Adipocyte (in vitro differentiated cells): ENCODE measurements around the gene C1orf115.

Experiments
- DNase-seq: peaks from one replicate; pipeline ENCODE4 v3.0.0-alpha.2; 2015; ENCODE audit warnings: low read depth
- H3K27me3 ChIP-seq: replicated peaks from 2 replicates; pipeline ENCODE4 v1.7.0; 2013; ENCODE audit warnings: mild to moderate bottlenecking, low read length, moderate library complexity; ENCODE audit not compliant: control insufficient read depth, insufficient read depth
- H3K36me3 ChIP-seq: 2 replicates; pipeline ENCODE4 v1.7.0; 2013; ENCODE audit warnings: low read length, mild to moderate bottlenecking, moderate library complexity; ENCODE audit not compliant: control insufficient read depth, insufficient read depth, severe bottlenecking
- H3K4me1 ChIP-seq: 2 replicates; pipeline ENCODE4 v1.7.0; 2013; ENCODE audit warnings: mild to moderate bottlenecking, low read length, moderate library complexity; ENCODE audit not compliant: control insufficient read depth, insufficient read depth
- H3K4me3 ChIP-seq: 2 replicates; pipeline ENCODE4 v1.7.0; 2013; ENCODE audit warnings: mild to moderate bottlenecking, low read length, moderate library complexity
- H3K9ac ChIP-seq: 2 replicates; pipeline ENCODE4 v1.7.0; 2013; ENCODE audit warnings: mild to moderate bottlenecking, low read length, moderate library complexity
- H3K9me3 ChIP-seq: 2 replicates; pipeline ENCODE4 v1.7.0; 2013; ENCODE audit warnings: mild to moderate bottlenecking, low read length, moderate library complexity; ENCODE audit not compliant: control insufficient read depth

The C1orf115 gene

DNA sequence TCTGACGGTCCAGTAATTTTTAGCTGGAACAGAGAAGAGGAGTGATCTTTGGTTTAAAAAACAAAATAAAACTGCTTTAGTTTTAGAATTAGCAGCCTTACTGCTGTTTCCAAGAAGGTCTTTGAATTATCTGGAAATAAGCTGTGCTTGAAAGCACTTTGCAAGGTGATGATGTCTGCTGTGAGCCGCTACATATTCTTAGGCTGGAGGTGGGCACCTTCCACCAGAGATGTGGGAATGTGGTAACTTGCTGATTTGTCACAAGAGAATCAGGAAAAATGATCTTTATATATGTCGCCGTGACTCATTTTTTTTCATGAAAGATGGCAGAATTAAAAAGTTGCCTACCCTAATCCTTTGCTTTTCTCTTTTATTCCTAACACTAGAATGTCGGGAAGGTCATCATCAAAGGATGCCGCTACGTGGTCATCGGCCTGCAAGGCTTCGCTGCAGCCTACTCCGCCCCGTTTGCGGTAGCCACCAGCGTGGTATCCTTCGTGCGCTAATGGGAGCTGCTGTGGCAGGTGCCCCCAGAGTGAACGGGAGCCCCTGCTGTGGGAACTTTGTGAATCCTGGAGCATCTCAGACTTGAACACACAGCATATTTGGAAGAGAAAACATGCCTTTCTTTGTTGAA is 6.2 kb downstream of the C1orf115 start:
- Histone ChIP-seq H3K9ac (no peak overlapping the region), H3K27me3 (peaks cover 19% of the 10 kb centered on the region), H3K4me3 (no peak overlapping the region), H3K9me3 (no peaks in the 10 kb centered on the region), H3K4me1 (peaks cover 7% of the 10 kb centered on the region), H3K36me3 (no peaks in the 10 kb centered on the region)
- DNase-seq: no peak

DNA sequence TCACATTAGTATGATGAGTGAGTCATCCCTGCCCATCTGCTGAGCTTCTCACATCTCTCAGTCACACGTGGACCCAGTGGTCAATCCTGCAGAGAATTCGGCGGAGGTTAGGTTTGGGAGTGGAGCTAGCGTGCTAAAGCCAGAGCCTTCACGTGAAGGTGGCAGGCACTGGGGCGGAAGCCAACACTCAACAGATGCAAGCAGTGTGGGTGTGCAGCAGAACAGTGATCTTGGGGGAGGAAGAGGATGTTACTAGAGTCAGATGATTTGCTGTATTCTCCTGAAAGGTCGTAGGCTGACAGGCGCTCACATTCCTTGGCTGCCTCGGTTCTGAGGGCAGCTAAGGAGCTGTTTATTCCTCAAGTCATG is 6.7 kb downstream of the C1orf115 start:
- no peak overlapping the region for H3K9ac ChIP-seq
- H3K27me3 ChIP-seq: peaks cover 19% of the 10 kb centered on the region
- peaks cover 7% of the 10 kb centered on the region for H3K4me1 ChIP-seq
- H3K4me3 ChIP-seq: no peak overlapping the region
- H3K9me3 ChIP-seq: no peaks in the 10 kb centered on the region
- no peaks in the 10 kb centered on the region for H3K36me3 ChIP-seq
- DNase-seq: no peak

DNA sequence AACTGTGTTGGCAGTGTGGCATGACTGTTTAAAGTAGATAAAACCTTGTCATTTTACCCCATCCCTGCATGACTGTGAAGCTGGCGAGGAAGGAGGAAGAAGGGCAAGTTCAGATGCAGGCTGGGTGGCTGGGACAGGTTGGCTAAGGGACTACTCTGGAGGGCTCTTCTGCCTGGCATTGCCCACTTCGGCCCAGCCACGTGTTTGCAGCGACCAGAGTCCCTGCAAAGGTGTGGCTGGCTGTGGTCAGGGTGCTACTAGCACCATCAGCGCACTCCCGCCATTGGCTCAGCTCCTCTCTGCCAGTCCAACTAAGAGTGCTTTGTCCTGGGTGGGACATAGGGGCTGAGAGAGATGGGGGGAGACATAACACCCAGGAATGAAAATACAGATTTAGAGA is 7.2 kb downstream of the C1orf115 start:
- H3K4me1 ChIP-seq: peaks cover 7% of the 10 kb centered on the region
- H3K4me3 ChIP-seq: no peak overlapping the region
- peaks cover 19% of the 10 kb centered on the region for H3K27me3 ChIP-seq
- H3K9ac ChIP-seq: no peak overlapping the region
- H3K36me3 ChIP-seq: no peaks in the 10 kb centered on the region
- peaks cover 3% of the 10 kb centered on the region for H3K9me3 ChIP-seq
- no peak for DNase-seq

DNA sequence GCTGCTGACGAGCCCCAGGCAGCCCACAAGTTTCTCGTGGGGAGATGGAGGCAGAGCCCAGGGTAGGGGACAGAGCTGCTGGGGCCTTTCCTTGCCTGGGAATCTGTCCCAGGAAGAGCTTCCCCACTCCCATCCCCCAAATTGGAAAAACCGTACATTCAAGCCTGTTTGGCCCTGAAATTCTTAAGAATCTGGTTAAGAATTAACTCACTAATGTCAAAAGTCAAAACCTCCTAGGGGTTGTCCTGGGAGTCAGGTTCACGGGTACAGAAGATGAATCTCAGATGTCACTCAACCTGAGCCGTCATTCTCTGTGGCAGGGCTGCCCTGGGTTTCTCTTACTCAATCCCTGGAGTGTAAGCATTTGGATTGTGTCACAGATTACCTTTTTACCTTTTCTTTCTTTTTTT is 8.4 kb downstream of the C1orf115 start:
- no peak for DNase-seq
- Histone ChIP-seq H3K27me3 (peaks cover 15% of the 10 kb centered on the region), H3K9ac (no peak overlapping the region), H3K9me3 (peaks cover 3% of the 10 kb centered on the region), H3K4me3 (no peak overlapping the region), H3K36me3 (no peaks in the 10 kb centered on the region), H3K4me1 (peaks cover 7% of the 10 kb centered on the region)

DNA sequence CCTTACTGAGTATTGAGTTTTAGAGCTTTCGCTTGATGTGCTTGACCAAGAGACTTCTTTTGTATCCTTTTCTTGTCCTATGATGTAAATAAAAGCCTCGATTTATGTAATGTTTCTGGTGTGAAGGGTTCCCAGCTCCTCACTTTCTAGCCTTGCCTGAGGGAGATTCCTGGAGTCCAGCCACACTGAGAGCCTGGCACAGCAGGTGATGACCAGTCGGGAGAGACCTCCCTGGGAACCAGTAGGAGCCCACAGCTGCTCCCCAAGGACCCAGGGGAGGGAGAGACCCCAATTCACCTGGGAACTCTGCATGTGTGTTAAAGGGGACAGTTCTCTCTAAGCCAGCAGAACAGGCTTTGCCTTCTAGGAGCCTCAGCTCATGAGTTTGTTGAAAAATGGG is 8.9 kb downstream of the C1orf115 start:
- Histone ChIP-seq H3K9me3 (peaks cover 3% of the 10 kb centered on the region), H3K36me3 (no peaks in the 10 kb centered on the region), H3K4me1 (peaks cover 7% of the 10 kb centered on the region), H3K9ac (no peak overlapping the region), H3K4me3 (no peak overlapping the region), H3K27me3 (peaks cover 19% of the 10 kb centered on the region)
- no peak for DNase-seq

DNA sequence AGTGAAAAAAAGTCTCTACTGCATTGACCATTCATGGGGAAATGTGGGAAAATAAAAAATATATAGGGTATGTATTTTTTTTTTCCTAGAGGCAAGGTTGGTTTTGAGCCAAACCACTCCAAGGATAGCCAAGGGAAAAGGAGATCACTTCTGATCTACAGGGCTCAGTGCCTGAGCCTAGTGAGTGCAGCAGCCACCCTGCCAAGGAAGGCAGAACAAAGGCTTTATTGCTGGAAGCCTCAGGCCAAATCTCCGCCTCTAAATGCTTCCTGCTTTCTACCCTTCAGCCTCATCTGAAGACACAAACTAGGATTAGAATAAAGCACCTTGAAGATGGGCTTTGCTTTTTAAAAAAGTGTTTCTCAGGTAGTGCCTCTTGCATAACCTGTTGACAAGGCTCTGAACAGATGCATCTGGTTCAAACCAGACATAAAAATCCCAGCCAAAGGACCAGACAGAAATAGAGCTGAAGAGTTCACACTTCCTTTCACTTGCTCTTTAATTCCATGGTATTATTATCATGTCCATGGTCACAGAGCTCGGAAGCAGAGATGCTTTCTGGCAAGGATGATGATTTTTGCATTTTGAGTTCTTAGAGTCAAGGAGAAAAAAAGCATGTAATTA is 10.5 kb downstream of the C1orf115 start:
- Histone ChIP-seq H3K9me3 (peaks cover 3% of the 10 kb centered on the region), H3K4me1 (peaks cover 7% of the 10 kb centered on the region), H3K9ac (no peak overlapping the region), H3K27me3 (peaks cover 21% of the 10 kb centered on the region), H3K4me3 (no peak overlapping the region), H3K36me3 (no peaks in the 10 kb centered on the region)
- no peak for DNase-seq

DNA sequence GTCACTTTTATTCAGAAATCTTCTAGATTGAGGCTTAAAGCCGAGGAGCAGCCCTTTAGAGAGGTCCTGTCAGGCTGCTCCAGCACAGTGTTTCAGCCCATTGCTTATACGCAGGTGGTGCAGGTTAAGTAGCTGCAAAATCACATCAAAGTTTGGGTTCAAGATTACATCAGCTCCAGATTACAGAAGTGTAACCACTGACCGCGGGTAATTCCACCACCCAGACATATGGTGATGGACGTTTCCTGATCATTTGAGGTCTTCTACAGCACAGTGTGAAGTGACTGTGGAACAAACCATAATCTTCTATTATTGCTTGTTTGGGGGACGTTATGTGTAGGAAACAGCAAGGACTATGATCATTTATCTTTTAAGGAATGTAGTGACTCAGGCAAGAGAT is 11.8 kb downstream of the C1orf115 start:
- Histone ChIP-seq H3K4me1 (peaks cover 7% of the 10 kb centered on the region), H3K9ac (no peak overlapping the region), H3K9me3 (peaks cover 3% of the 10 kb centered on the region), H3K27me3 (peaks cover 29% of the 10 kb centered on the region), H3K4me3 (no peak overlapping the region), H3K36me3 (no peaks in the 10 kb centered on the region)
- DNase-seq: no peak

DNA sequence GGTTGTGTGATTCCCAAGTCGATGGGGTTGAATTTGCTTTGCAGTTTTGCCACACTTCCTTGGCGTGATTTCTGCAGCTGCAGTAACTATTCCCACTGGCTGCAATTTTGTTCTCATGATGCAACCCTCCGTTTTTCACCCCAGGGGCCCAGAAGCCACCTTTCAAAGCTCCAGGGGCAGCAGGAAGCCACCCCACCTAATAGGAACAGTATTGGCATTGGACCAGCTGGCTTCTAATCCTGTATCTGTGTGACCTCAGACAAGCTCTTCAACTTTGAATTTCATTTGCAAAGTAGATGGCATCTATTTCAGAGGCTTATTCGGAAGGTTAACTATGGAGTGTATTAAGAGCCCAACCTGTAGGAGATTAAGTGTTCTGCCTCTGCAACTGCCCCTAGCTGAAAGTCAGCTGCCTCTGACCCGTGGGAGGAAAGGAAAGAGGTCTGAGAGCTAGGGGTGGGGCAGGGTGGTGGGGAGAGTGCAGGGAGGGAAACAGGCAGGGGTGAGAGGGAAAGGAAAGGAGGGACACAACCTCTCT is 12.6 kb downstream of the C1orf115 start:
- H3K9ac ChIP-seq: no peak overlapping the region
- no peak for DNase-seq
- peaks cover 29% of the 10 kb centered on the region for H3K27me3 ChIP-seq
- peaks cover 3% of the 10 kb centered on the region for H3K9me3 ChIP-seq
- H3K36me3 ChIP-seq: no peaks in the 10 kb centered on the region
- H3K4me3 ChIP-seq: no peak overlapping the region
- peaks cover 7% of the 10 kb centered on the region for H3K4me1 ChIP-seq

DNA sequence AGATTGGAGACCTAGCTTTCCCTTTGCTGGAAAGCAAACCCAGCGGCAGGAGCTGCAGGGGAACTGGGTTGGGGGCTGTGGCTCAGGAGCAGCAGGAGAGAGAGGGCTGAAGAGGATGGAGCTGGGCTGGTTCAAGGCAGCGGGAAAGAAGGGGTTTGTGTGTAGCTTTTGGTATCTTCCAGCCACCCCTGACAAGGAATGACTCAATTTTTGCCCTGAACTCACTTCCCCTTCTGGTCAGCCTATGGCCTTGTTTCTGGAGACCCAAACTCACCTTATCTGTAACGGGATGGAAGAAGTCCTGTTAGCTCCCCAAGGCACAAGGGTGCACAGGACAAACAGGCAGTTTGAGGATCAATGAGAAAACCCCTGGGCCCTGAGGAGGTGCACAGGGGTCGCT is 13.1 kb downstream of the C1orf115 start:
- H3K36me3 ChIP-seq: no peaks in the 10 kb centered on the region
- no peak overlapping the region for H3K9ac ChIP-seq
- peaks cover 3% of the 10 kb centered on the region for H3K9me3 ChIP-seq
- no peak for DNase-seq
- peaks cover 29% of the 10 kb centered on the region for H3K27me3 ChIP-seq
- no peak overlapping the region for H3K4me3 ChIP-seq
- peaks cover 7% of the 10 kb centered on the region for H3K4me1 ChIP-seq

DNA sequence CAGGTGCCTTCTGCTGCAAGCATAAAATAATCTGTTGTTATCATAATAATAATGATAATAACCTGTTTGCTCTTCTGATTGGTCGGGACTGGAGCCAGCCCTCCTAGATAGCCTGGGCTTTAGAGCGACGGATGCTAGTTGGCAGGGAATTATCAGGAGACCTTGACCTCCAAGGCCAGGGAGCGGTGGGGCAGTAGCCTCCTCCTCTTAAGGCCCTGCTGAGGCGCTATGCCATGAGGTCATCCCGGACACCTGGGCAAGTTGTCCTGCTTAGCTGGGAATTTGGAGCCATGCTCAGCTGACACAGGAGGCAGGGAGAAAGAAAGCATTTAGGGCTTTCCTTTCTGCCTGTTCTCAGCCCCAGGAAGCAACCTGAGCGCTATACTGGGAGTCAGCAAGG is 15.6 kb downstream of the C1orf115 start:
- Histone ChIP-seq H3K4me3 (no peak overlapping the region), H3K9me3 (peaks cover 3% of the 10 kb centered on the region), H3K9ac (no peak overlapping the region), H3K4me1 (no peaks in the 10 kb centered on the region), H3K36me3 (no peaks in the 10 kb centered on the region), H3K27me3 (peaks cover 25% of the 10 kb centered on the region)
- no peak for DNase-seq

DNA sequence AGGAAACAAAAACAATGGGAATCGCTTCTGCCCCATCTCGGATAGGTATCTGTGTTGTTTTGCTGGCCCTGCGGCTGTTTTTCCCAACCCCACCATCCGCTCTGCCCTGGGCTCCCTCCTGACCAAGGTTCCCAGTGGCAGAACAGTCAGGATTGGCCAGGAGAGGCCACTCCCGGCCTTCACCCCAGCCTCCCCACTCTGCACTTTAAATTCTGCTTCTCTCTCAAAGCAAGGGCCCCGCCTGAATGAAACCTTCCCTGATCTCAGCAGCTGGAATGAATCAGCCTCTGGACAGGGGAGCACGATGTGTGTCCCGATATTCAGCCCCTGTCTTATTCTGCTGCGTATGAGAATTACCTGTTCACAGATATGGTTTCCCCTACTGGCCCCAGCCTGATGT is 16.3 kb downstream of the C1orf115 start:
- peaks cover 24% of the 10 kb centered on the region for H3K27me3 ChIP-seq
- H3K9me3 ChIP-seq: peaks cover 3% of the 10 kb centered on the region
- DNase-seq: no peak
- H3K36me3 ChIP-seq: no peaks in the 10 kb centered on the region
- no peaks in the 10 kb centered on the region for H3K4me1 ChIP-seq
- no peak overlapping the region for H3K9ac ChIP-seq
- no peak overlapping the region for H3K4me3 ChIP-seq
